ENCODE measurements around the gene BICDL1.

BICDL1 gene

GRCh38 chr12:120134307-120134980, 145.4 kb downstream of the BICDL1 start:
- DNase-seq = no peak

DNA sequence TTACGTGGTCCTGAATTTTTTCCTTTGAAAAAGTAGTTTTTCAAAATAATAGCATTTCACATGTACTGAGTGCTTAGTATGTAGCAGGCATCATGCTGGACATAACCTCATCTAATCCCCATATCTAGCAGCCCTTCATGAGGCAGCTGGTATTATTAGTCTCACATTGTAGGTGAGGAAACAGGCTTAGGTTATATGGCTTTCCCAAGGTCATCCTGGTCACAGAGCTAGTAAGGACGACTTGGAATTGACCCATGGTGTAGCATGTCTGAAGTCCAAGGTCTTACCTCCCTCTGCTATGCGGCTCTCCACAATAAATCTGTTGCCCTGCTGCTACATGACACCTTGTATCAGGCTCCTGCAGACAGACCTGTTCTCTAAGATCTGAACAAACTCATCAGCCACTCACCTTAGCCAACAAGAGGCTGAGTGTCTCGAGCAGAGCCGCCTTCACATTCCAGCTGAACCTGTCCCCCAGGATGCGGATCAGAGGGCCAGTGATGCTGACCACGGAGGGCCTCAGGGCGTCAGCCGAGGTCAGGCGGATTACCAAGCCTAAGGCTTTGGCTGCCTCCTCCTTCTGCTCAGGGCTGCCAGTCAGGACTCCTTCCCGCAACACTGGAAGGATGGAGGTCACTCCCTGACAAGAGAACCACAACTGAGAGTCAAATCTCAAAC, 147.2 kb downstream of the BICDL1 start:
- no peak for DNase-seq

DNA sequence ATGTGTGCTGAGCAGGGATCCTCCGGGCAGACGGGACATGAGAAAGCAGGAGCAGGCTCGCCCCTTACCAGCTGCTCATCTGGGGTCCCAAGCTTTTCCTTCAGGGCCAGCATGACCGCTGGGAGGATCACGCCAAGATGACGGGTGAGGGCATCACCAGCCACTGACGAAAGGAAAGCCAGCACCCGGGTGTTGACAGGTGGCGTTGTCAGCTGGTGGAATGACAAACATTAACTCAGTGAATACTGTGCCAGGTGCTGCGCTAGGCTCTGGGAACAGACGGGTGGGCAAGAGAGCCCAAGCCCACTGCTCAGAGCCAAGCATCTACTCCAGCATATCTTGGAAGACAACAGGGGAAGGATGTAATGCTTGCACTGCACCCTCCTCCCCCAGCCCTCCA, 148.8 kb downstream of the BICDL1 start:
- no peak for DNase-seq

GRCh38 chr12:120138366-120138765, 149.3 kb downstream of the BICDL1 start:
- no peak for DNase-seq

GRCh38 chr12:120139958-120140357, 150.9 kb downstream of the BICDL1 start:
- no peak for DNase-seq

DNA sequence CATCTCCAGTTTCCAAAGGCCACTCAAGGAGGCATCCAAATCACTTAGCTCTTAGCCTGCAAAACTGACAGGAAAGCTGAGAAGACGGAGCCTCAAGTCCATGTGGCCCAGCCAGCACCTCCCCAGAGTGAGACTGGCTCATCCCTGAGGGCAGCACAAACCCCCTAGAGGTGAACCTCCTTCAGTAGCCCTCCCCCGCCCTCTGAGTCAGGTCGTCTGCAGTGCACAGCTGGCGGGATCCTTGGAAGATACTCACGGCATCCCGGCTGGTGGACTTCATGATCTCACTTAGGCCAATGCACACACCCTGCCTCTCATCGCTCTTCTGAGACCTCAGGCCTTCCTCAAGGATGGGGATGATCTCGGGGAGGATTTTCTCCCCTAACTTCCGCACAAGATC, 151.6 kb downstream of the BICDL1 start:
- no peak for DNase-seq

- no peak for DNase-seq
Observed at GRCh38 chr12:120141336-120141735, 152.3 kb downstream of the BICDL1 start.

DNA sequence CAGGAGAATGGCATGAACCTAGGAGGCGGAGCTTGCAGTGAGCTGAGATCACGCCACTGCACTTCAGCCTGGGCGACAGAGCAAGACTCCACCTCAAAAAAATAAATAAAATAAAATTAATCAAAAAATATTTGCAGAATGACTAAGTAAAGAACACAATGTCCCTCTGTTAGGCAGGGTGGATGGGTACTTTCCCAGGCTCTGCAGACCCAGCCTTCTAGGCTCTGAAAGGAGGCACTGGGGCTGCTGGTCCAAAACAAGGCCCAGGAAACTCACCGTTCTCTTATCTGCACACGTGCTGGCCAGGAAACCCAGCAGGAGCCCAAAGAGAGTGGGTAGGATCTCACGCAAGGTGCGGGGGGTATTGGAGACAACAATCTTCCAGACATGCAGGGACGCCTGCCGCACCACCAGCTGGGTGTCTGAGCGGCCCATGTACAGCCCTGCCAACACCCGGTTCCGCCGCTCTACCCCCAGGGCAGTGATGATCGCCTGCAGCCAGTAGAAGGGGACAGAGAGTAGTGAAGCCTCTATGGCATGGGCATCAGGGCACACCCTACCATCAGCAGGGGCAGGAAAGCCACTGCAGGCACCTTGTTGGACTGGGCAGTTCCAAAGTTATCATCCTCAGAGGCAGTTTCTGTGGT, 153.3 kb downstream of the BICDL1 start:
- DNase-seq = no peak
